ENCODE results near the gene OTX2.

GRCh38 chr14:56813143-56813551 lies 2.9 kb upstream of the OTX2 start:
- TF ChIP-seq CTCF (IDR thresholded peaks at IDR 0.05; ENCODE audit: poor library complexity) = no peak
- no peak for TF ChIP-seq EZH2phosphoT487 (IDR thresholded peaks at IDR 0.05; ENCODE audit: low read depth, severe bottlenecking, unreplicated experiment)
- no peak for TF ChIP-seq EZH2 (IDR thresholded peaks at IDR 0.05; ENCODE audit: borderline replicate concordance)

Measured in hepatocyte (in vitro differentiated cells).